H1 (cell line): ENCODE data around the gene SKIDA1. TPM values are rescaled to one million over a fixed set of nuclear protein-coding genes. Genes with fewer than 3 reads are reported as not detected.

Experiments used
- CBX8 ChIP-seq: fragments of 300-800, 300-1000 bp; sonication (generic); IDR thresholded peaks from 2 replicates; pipeline ENCODE4 v1.7.1; 2016; ENCODE audit warnings: low read depth, low read length, borderline replicate concordance
- KDM5A ChIP-seq: fragments of 200-600 bp; IDR thresholded peaks from 2 replicates; pipeline ENCODE4 v1.7.1; 2012; ENCODE audit warnings: mild to moderate bottlenecking, low read length, inconsistent platforms, mixed read lengths
- SP1 ChIP-seq: IDR thresholded peaks from 2 replicates; pipeline ENCODE4 v1.6.1; 2011; ENCODE audit warnings: low read depth, low read length
- ZNF274 ChIP-seq: IDR thresholded peaks from 2 replicates; pipeline ENCODE4 v1.7.0; 2012; ENCODE audit warnings: low read length, borderline replicate concordance; ENCODE audit errors: extremely low read depth
- polyA plus RNA-seq, 7 experiments: library from polyadenylated mRNA; depleted of rRNA in 3 of 7; stranded (reverse) in 5 of 7; unstranded in 2 of 7; fragments of >200 nt in 5 of 7; fragments of 200-250 nt in 2 of 7; gene quantifications; 1 replicate in 5 of 7; 2 replicates in 1 of 7; 4 replicates in 1 of 7; pipeline versions ENCODE4 v1.2.1 to v1.2.3, GENCODE V29; 2011 to 2013; ENCODE audit warnings: missing spikeins in 2 of 7, mixed read lengths in 2 of 7
- total RNA-seq: library from RNA; stranded (reverse); fragmentation: NEBNext Ultra II Directional; extraction: Animal tissue kit (Norgen Biotek cat#: 25700); gene quantifications from 2 replicates; pipeline ENCODE4 v1.2.1, GENCODE V29; 2021
- TF ChIP-seq, protein P1 (sequence below), 3 experiments: IDR thresholded peaks; 1 replicate in 2 of 3; 2 replicates in 1 of 3; pipeline versions ENCODE4 v1.5.1 to v1.6.1; 2011; ENCODE audit warnings: low read length in 3 of 3, mild to moderate bottlenecking in 3 of 3, inconsistent platforms in 2 of 3, low read depth in 1 of 3, moderate library complexity in 1 of 3; ENCODE audit not compliant: insufficient read depth in 1 of 3; ENCODE audit errors: control extremely low read depth in 1 of 3

The SKIDA1 gene
- total and polyA plus RNA-seq, 2 of the 8 experiments (the other 6 are each of a cell fraction or from before 2014, with no cell fraction given), result 1.5 to 8.0 TPM

DNA sequence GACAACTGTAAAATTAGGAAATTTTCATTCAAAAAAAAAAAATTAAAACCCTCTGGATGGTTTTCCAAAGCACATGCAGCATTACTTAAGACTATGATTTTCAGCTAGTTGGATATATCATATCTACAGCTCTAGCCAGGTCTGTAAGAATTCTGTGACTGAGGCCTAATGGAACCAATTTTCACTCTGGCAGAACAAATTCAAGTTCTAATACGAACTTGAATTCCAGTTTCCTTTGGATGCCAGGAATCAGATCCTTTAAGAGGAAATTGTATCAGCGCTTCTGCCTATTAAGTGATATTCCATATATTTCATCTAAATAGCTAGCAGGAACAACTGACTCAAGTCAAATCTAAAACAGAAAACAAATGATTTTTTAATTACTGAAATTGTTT, 34.8 kb downstream of the SKIDA1 start (continued):
- TF ChIP-seq, protein P1, sequence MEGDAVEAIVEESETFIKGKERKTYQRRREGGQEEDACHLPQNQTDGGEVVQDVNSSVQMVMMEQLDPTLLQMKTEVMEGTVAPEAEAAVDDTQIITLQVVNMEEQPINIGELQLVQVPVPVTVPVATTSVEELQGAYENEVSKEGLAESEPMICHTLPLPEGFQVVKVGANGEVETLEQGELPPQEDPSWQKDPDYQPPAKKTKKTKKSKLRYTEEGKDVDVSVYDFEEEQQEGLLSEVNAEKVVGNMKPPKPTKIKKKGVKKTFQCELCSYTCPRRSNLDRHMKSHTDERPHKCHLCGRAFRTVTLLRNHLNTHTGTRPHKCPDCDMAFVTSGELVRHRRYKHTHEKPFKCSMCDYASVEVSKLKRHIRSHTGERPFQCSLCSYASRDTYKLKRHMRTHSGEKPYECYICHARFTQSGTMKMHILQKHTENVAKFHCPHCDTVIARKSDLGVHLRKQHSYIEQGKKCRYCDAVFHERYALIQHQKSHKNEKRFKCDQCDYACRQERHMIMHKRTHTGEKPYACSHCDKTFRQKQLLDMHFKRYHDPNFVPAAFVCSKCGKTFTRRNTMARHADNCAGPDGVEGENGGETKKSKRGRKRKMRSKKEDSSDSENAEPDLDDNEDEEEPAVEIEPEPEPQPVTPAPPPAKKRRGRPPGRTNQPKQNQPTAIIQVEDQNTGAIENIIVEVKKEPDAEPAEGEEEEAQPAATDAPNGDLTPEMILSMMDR (IDR thresholded peaks at IDR 0.05; ENCODE audit: control extremely low read depth in 1 of 3, insufficient read depth in 1 of 3, low read depth in 1 of 3, low read length in 3 of 3), result no peak
- TF ChIP-seq SP1 (no peak), CBX8 (no peak), KDM5A (no peak), ZNF274 (no peak)
- TF ChIP-seq, all 59 proteins: peak for 0
